Measurements from ENCODE around the gene PCDHA6.
"Not testable (repeated sequence)": the region's sequence is repeated elsewhere in the genome, so short reads cannot be mapped to it uniquely, and the experiment has no call there.

The PCDHA6 gene

GRCh38 chr5:140857987-140858240, 30.2 kb downstream of the PCDHA6 start:
- no peak for DNase-seq

GRCh38 chr5:140862441-140863295, 34.9 kb downstream of the PCDHA6 start:
- no peak for DNase-seq

GRCh38 chr5:140868721-140869554, 41.2 kb downstream of the PCDHA6 start, which contains the start of gene PCDHA11:
PCDHA11 (plus strand) TSS chr5:140868957; CDS start chr5:140869104, 147 bp downstream.
- no peak for DNase-seq

- DNase-seq: no peak
Measured at GRCh38 chr5:140869555-140869886, 41.8 kb downstream of the PCDHA6 start.

- no peak for DNase-seq
Measured at GRCh38 chr5:140870221-140871201, 42.8 kb downstream of the PCDHA6 start.

- DNase-seq: no peak
Measured at GRCh38 chr5:140875085-140876065, 47.6 kb downstream of the PCDHA6 start, which contains the start of gene PCDHA12. PCDHA12 (plus strand) TSS chr5:140875308; CDS start chr5:140875473, 165 bp downstream.

- not testable (repeated sequence) for DNase-seq
Measured at GRCh38 chr5:140876541-140877261, 48.9 kb downstream of the PCDHA6 start.

- no peak for DNase-seq
Measured at GRCh38 chr5:140877262-140877581, 49.5 kb downstream of the PCDHA6 start.

Data from SIG-M5 (cell line).